ENCODE measurements around the gene RXRA.

RXRA gene

GRCh38 chr9:134449180-134449916 lies 123.1 kb downstream of the RXRA start:
- Histone ChIP-seq H3K9me3 (replicated peaks in 1 of 11) (peaks cover 11 to 32% (median 19%) of the 10 kb centered on the region in 11 experiments), H3K4me1 (peaks cover 3 to 44% (median 36%) of the 10 kb centered on the region in 10 experiments), H3K9ac (peak overlapping the region in 3 of 11 experiments; percentile 27 to 60 (median 42); a peak in 4 of 22 replicates), H3K4me2 (peak overlapping the region in 9 of 11 experiments; percentile 51 to 83 (median 70); a peak in 17 of 22 replicates), H3K36me3 (no peaks in the 10 kb centered on the region), H3K4me3 (no peak overlapping the region), H3K27ac (peak overlapping the region in 4 of 11 experiments; percentile 32 to 55 (median 46); a peak in 4 of 22 replicates), H3K27me3 (no peaks in the 10 kb centered on the region), H4K20me1 (peaks cover 0 to 7% (median 0%) of the 10 kb centered on the region in 11 experiments; a peak in 2 of 22 replicates)
- TF ChIP-seq Cebpa-rat (IDR thresholded peaks at IDR 0.05) = no peak

- Histone ChIP-seq H3K36me3 (no peaks in the 10 kb centered on the region), H3K4me1 (peaks cover 27 to 60% (median 59%) of the 10 kb centered on the region in 10 experiments), H3K27me3 (no peaks in the 10 kb centered on the region), H4K20me1 (peaks cover 0 to 7% (median 0%) of the 10 kb centered on the region in 11 experiments; a peak in 2 of 22 replicates), H3K27ac (no peak overlapping the region), H3K4me2 (peak overlapping the region in 5 of 11 experiments; percentile 53 to 83 (median 72); a peak in 8 of 22 replicates), H3K9me3 (replicated peaks in 1 of 11) (peaks cover 11 to 22% (median 14%) of the 10 kb centered on the region in 11 experiments), H3K4me3 (no peak overlapping the region), H3K9ac (no peak overlapping the region)
- TF ChIP-seq Cebpa-rat (IDR thresholded peaks at IDR 0.05) = no peak
Measured at GRCh38 chr9:134451700-134452458, 125.6 kb downstream of the RXRA start.

GRCh38 chr9:134452728-134453127 lies 126.5 kb downstream of the RXRA start:
- Histone ChIP-seq H3K27ac (peak overlapping the region in 3 of 11 experiments; percentile 97 to 100 (median 100); a peak in 5 of 22 replicates), H3K4me3 (no peak overlapping the region), H3K9me3 (replicated peaks in 1 of 11) (peaks cover 11 to 17% (median 13%) of the 10 kb centered on the region in 11 experiments), H3K36me3 (no peaks in the 10 kb centered on the region), H4K20me1 (peaks cover 0 to 7% (median 0%) of the 10 kb centered on the region in 11 experiments; a peak in 2 of 22 replicates), H3K9ac (no peak overlapping the region), H3K4me2 (peak overlapping the region in 7 of 11 experiments; percentile 83 to 98 (median 89); a peak in 11 of 22 replicates), H3K4me1 (peaks cover 35 to 69% (median 67%) of the 10 kb centered on the region in 10 experiments), H3K27me3 (no peaks in the 10 kb centered on the region)
- TF ChIP-seq Cebpa-rat (IDR thresholded peaks at IDR 0.05) = no peak

- no peak for TF ChIP-seq Cebpa-rat (IDR thresholded peaks at IDR 0.05)
- Histone ChIP-seq H3K9ac (peak overlapping the region in 7 of 11 experiments; percentile 25 to 95 (median 85); a peak in 13 of 22 replicates), H3K4me2 (peak overlapping the region; percentile 83 to 98 (median 89)), H3K27ac (peak overlapping the region in 8 of 11 experiments; percentile 86 to 100 (median 98); a peak in 17 of 22 replicates), H3K4me1 (peaks cover 47 to 81% (median 79%) of the 10 kb centered on the region in 10 experiments), H3K9me3 (replicated peaks in 1 of 11) (peaks cover under 1 to 5% (median under 1%) of the 10 kb centered on the region in 11 experiments), H3K36me3 (no peaks in the 10 kb centered on the region), H3K27me3 (no peaks in the 10 kb centered on the region), H3K4me3 (peak overlapping the region in 1 of 10 experiments; percentile 18; a peak in 1 of 20 replicates), H4K20me1 (peaks cover 0 to 7% (median 0%) of the 10 kb centered on the region in 11 experiments; a peak in 2 of 22 replicates)
Measured at GRCh38 chr9:134453776-134454475, 127.7 kb downstream of the RXRA start.

GRCh38 chr9:134454476-134454857 lies 128.2 kb downstream of the RXRA start:
- Histone ChIP-seq H3K9ac (peak overlapping the region in 7 of 11 experiments; percentile 77 to 95 (median 85); a peak in 13 of 22 replicates), H3K27ac (peak overlapping the region in 8 of 11 experiments; percentile 86 to 100 (median 98); a peak in 17 of 22 replicates), H3K4me2 (peak overlapping the region; percentile 83 to 98 (median 89)), H3K36me3 (no peaks in the 10 kb centered on the region), H3K4me3 (0 out of 20 replicates have a peak overlapping the region, but pooled peaks of 1 of the 10 experiments have one; percentile 18), H3K27me3 (no peaks in the 10 kb centered on the region), H3K9me3 (replicated peaks in 1 of 11) (no peaks in the 10 kb centered on the region), H4K20me1 (peaks cover 0 to 7% (median 0%) of the 10 kb centered on the region in 11 experiments; a peak in 2 of 22 replicates), H3K4me1 (peaks cover 53 to 86% (median 85%) of the 10 kb centered on the region in 10 experiments)
- TF ChIP-seq Cebpa-rat (IDR thresholded peaks at IDR 0.05) = no peak

- Histone ChIP-seq H3K4me3 (peak overlapping the region in 4 of 10 experiments; percentile 32 to 63 (median 42); a peak in 4 of 20 replicates), H3K36me3 (no peaks in the 10 kb centered on the region), H4K20me1 (peaks cover 0 to 4% (median 0%) of the 10 kb centered on the region in 11 experiments; a peak in 2 of 22 replicates), H3K9me3 (replicated peaks in 1 of 11) (no peaks in the 10 kb centered on the region), H3K27me3 (no peaks in the 10 kb centered on the region), H3K4me1 (peaks cover 58 to 87% (median 86%) of the 10 kb centered on the region in 10 experiments), H3K4me2 (peak overlapping the region; percentile 83 to 98 (median 89)), H3K9ac (peak overlapping the region in 10 of 11 experiments; percentile 74 to 95 (median 79); a peak in 19 of 22 replicates), H3K27ac (peak overlapping the region in 10 of 11 experiments; percentile 75 to 100 (median 96); a peak in 20 of 22 replicates)
- no peak for TF ChIP-seq Cebpa-rat (IDR thresholded peaks at IDR 0.05)
Measured at GRCh38 chr9:134455021-134455471, 128.8 kb downstream of the RXRA start.

- Histone ChIP-seq H3K4me3 (peak overlapping the region in 9 of 10 experiments; percentile 22 to 63 (median 39); a peak in 15 of 20 replicates), H3K4me2 (peak overlapping the region; percentile 83 to 98 (median 89)), H3K36me3 (no peaks in the 10 kb centered on the region), H3K9ac (peak overlapping the region; percentile 70 to 95 (median 79)), H3K4me1 (peaks cover 59 to 87% (median 86%) of the 10 kb centered on the region in 10 experiments), H3K27me3 (no peaks in the 10 kb centered on the region), H3K27ac (peak overlapping the region; percentile 75 to 100 (median 95)), H3K9me3 (replicated peaks in 1 of 11) (no peaks in the 10 kb centered on the region), H4K20me1 (no peaks in the 10 kb centered on the region)
- TF ChIP-seq Cebpa-rat (IDR thresholded peaks at IDR 0.05) = no peak
Measured at GRCh38 chr9:134455537-134455933, 129.3 kb downstream of the RXRA start.

All from BLaER1 treated with 17β-estradiol and CSF1 and Interleukin-3, amounts not matched to agents 10 nM and 100 nM (cell line).